GM12878 (cell line): ENCODE data around the gene POU2AF1. TPM values are rescaled to one million over a fixed set of nuclear protein-coding genes. Genes with fewer than 3 reads are reported as not detected.

ENCODE experiments used
- ATAC-seq: fragments of 200-7000 bp; cut with Tn5 transposase; 3 replicates; pipeline ENCODE4 v1.9.1; 2020; ENCODE audit warnings: mild to moderate bottlenecking, moderate library complexity
- BruUV-seq: library from RNA; stranded (reverse); fragments of 400-500 nt; replicated peaks from 2 replicates; lab custom pipeline; 2021; lab: Mats Ljungman, UMichigan
- CTCF ChIA-PET: fragments of 300-600 bp; sonication (Branson Sonifier 250); formaldehyde crosslinking; extraction: SDS; loops from one replicate; lab custom pipeline; 2021; ENCODE audit warnings: inconsistent platforms; lab: Yijun Ruan, JAX
- POLR2A ChIA-PET: fragments of 350-600 bp; formaldehyde crosslinking; extraction: SDS; loops from one replicate; lab custom pipeline; 2021; ENCODE audit warnings: inconsistent platforms; lab: Charles Lee
- RAD21 ChIA-PET: fragments of 300-600 bp; sonication (Branson Sonifier 250); formaldehyde crosslinking; loops from one replicate; lab custom pipeline; 2023; ENCODE audit warnings: antibody characterized with exemption; ENCODE audit not compliant: unreplicated experiment; lab: Charles Lee
- SMC1A ChIA-PET: fragments of 300-600 bp; sonication (Branson Sonifier 250); formaldehyde crosslinking; loops from one replicate; lab custom pipeline; 2023; ENCODE audit not compliant: unreplicated experiment, uncharacterized antibody; lab: Charles Lee
- DNase-seq: peaks from one replicate; pipeline ENCODE4 v3.0.0-alpha.2; 2011; ENCODE audit warnings: low read depth, low spot score
- FAIRE-seq: peaks from 3 replicates; lab custom pipeline; 2011; peaks lifted over from hg19 to GRCh38; lab: Jason Lieb, UNC
- H2AFZ ChIP-seq: 2 replicates; pipeline ENCODE4 v1.6.0; 2011; ENCODE audit warnings: low read depth, low read length, control low read depth; ENCODE audit not compliant: control insufficient read depth
- H3K27ac ChIP-seq: 2 replicates; pipeline ENCODE4 v1.5.1; 2011; ENCODE audit warnings: control low read depth; ENCODE audit not compliant: control insufficient read depth, insufficient read depth
- H3K27me3 ChIP-seq, 2 experiments: replicated peaks in 1 of 2; 2 replicates each; pipeline versions ENCODE4 v1.6.0 to v1.6.1; 2011; ENCODE audit warnings: low read length in 1 of 2; ENCODE audit not compliant: control insufficient read depth in 2 of 2, insufficient read depth in 2 of 2
- H3K36me3 ChIP-seq, 2 experiments: 2 replicates each; pipeline ENCODE4 v1.5.1; 2011; ENCODE audit warnings: low read length in 1 of 2; ENCODE audit not compliant: control insufficient read depth in 2 of 2, insufficient read depth in 2 of 2
- H3K4me1 ChIP-seq: 2 replicates; pipeline ENCODE4 v1.6.1; 2011; ENCODE audit warnings: mild to moderate bottlenecking, low read length, moderate library complexity, mixed read lengths; ENCODE audit not compliant: control insufficient read depth, insufficient read depth
- H3K4me2 ChIP-seq: 2 replicates; pipeline ENCODE4 v1.6.0; 2011; ENCODE audit warnings: control low read depth; ENCODE audit not compliant: control insufficient read depth, insufficient read depth
- H3K4me3 ChIP-seq: fragments of 200-600 bp; sonication (generic); 2 replicates; pipeline ENCODE4 v1.5.1; 2016
- H3K79me2 ChIP-seq: 2 replicates; pipeline ENCODE4 v1.6.0; 2011; ENCODE audit warnings: low read length; ENCODE audit not compliant: control insufficient read depth, insufficient read depth
- H3K9ac ChIP-seq: 2 replicates; pipeline ENCODE4 v1.8.0; 2011; ENCODE audit warnings: low read length, control low read depth, mixed read lengths; ENCODE audit not compliant: control insufficient read depth, insufficient read depth
- H3K9me3 ChIP-seq: replicated peaks from 3 replicates; pipeline ENCODE4 v1.5.1; 2011; ENCODE audit warnings: mild to moderate bottlenecking, low read length; ENCODE audit not compliant: control insufficient read depth, insufficient read depth
- H4K20me1 ChIP-seq: 2 replicates; pipeline ENCODE4 v1.6.0; 2011; ENCODE audit not compliant: control insufficient read depth, insufficient read depth
- CREB1 ChIP-seq: IDR thresholded peaks from 2 replicates; pipeline ENCODE4 v1.6.1; 2012; ENCODE audit warnings: low read depth, mild to moderate bottlenecking, inconsistent platforms
- DPF2 ChIP-seq: fragments of 450-650 bp; IDR thresholded peaks from 2 replicates; pipeline ENCODE4 v1.6.1; 2017; ENCODE audit warnings: mild to moderate bottlenecking
- EED ChIP-seq: sonication (generic); IDR thresholded peaks from 2 replicates; pipeline ENCODE4 v1.6.1; 2016; ENCODE audit warnings: antibody characterized with exemption, low read depth
- ETV6 ChIP-seq, 2 experiments: fragments of 450-650 bp in 1 of 2; IDR thresholded peaks in 1 of 2; conservative IDR thresholded peaks in 1 of 2; 2 replicates each; pipeline ENCODE4 v1.6.1; 2014; ENCODE audit warnings: antibody characterized with exemption in 1 of 2, borderline replicate concordance in 1 of 2, low read depth in 1 of 2, mild to moderate bottlenecking in 1 of 2, moderate library complexity in 1 of 2
- GATAD2B ChIP-seq: fragments of 450-650 bp; conservative IDR thresholded peaks from 2 replicates; pipeline ENCODE4 v1.6.1; 2017; ENCODE audit warnings: low read depth, mild to moderate bottlenecking, moderate library complexity
- IKZF2 ChIP-seq, 2 experiments: fragments of 450-650 bp; IDR thresholded peaks; 2 replicates each; pipeline ENCODE4 v1.6.1; 2017; ENCODE audit warnings: mild to moderate bottlenecking in 2 of 2, moderate library complexity in 2 of 2
- PAX8 ChIP-seq: fragments of 450-650 bp; IDR thresholded peaks from 2 replicates; pipeline ENCODE4 v1.6.1; 2017; ENCODE audit warnings: mild to moderate bottlenecking, moderate library complexity
- POU2F2 ChIP-seq: IDR thresholded peaks from 3 replicates; pipeline ENCODE4 v1.6.1; 2011; ENCODE audit warnings: low read depth, mild to moderate bottlenecking, low read length, borderline replicate concordance
- RAD21 ChIP-seq: IDR thresholded peaks from 2 replicates; pipeline ENCODE4 v1.6.1; 2011; ENCODE audit warnings: mild to moderate bottlenecking, low read depth, low read length, moderate library complexity; ENCODE audit not compliant: insufficient read depth
- SIN3A ChIP-seq: IDR thresholded peaks from 2 replicates; pipeline ENCODE4 v1.6.1; 2012; ENCODE audit warnings: low read depth, low read length, improper control_type of control experiment
- TAF1 ChIP-seq: IDR thresholded peaks from 2 replicates; pipeline ENCODE4 v1.6.1; 2011; ENCODE audit warnings: mild to moderate bottlenecking, low read depth, low read length, borderline replicate concordance
- TCF12 ChIP-seq: IDR thresholded peaks from 2 replicates; pipeline ENCODE4 v1.6.1; 2011; ENCODE audit warnings: low read depth, mild to moderate bottlenecking, low read length
- WRNIP1 ChIP-seq: IDR thresholded peaks from 2 replicates; pipeline ENCODE4 v1.6.1; 2011; ENCODE audit warnings: low read depth, low read length, improper control_type of control experiment, borderline replicate concordance
- ZNF384 ChIP-seq: IDR thresholded peaks from 2 replicates; pipeline ENCODE4 v1.6.1; 2012; ENCODE audit warnings: low read depth, mild to moderate bottlenecking, low read length, improper control_type of control experiment, borderline replicate concordance
- WGBS: methylation state at CpG from one replicate; pipeline ENCODE4 v1.1.6; 2016; ENCODE audit warnings: low lambda C conversion rate; ENCODE audit not compliant: insufficient replicate concordance, insufficient coverage; ENCODE audit errors: missing lambda C conversion rate; 5-methylcytosine and 5-hydroxymethylcytosine counted together
- in situ Hi-C: fragments of 300-500 bp; cut with MboI; formaldehyde crosslinking; loops from 9 replicates; pipeline ENCODE4 v1.14.3; 2018; ENCODE audit warnings: mixed read lengths
- intact Hi-C: fragments of 100-400 bp; cut with micrococcal nuclease; formaldehyde crosslinking; loops from one replicate; pipeline ENCODE4 v1.14.2; 2022; ENCODE audit not compliant: unreplicated experiment
- polyA plus RNA-seq, 11 experiments: library from polyadenylated mRNA; depleted of rRNA in 4 of 11; unstranded in 6 of 11; stranded (reverse) in 5 of 11; fragments of >200 nt; fragmentation: Nextera tagmentation in 4 of 11; fragmentation: Illumina TruSeq in 1 of 11; extraction: Ambion mirVana in 4 of 11; extraction: Trizol in 1 of 11; gene quantifications; 1 replicate in 1 of 11; 2 replicates in 10 of 11; pipeline versions ENCODE4 v1.2.1 to v1.2.3, GENCODE V29; 2011 to 2016; ENCODE audit warnings: inconsistent platforms in 2 of 11, missing spikeins in 2 of 11, low read depth in 1 of 11
- total RNA-seq, 4 experiments: library from RNA; depleted of rRNA in 3 of 4; stranded (reverse); fragments of >200 nt in 3 of 4; fragmentation: Illumina TruSeq in 1 of 4; extraction: Trizol in 1 of 4; gene quantifications; 2 replicates each; pipeline versions ENCODE4 v1.2.1 to v1.2.3, GENCODE V29; 2013 to 2021
- TF ChIP-seq, protein P1 (sequence below): fragments of 450-650 bp; formaldehyde crosslinking; IDR thresholded peaks from 2 replicates; pipeline ENCODE4 v1.5.0; 2022; ENCODE audit warnings: mild to moderate bottlenecking, missing genetic modification characterization
- TF ChIP-seq, protein P2 (sequence below): IDR thresholded peaks from 2 replicates; pipeline ENCODE4 v1.6.1; 2012; ENCODE audit warnings: low read length, inconsistent platforms

Gene POU2AF1
- total and polyA plus RNA-seq, 10 of the 15 experiments (the other 5 are each of a cell fraction or from before 2014, with no cell fraction given): 13.1 to 169 (median 75.5) TPM

DNA sequence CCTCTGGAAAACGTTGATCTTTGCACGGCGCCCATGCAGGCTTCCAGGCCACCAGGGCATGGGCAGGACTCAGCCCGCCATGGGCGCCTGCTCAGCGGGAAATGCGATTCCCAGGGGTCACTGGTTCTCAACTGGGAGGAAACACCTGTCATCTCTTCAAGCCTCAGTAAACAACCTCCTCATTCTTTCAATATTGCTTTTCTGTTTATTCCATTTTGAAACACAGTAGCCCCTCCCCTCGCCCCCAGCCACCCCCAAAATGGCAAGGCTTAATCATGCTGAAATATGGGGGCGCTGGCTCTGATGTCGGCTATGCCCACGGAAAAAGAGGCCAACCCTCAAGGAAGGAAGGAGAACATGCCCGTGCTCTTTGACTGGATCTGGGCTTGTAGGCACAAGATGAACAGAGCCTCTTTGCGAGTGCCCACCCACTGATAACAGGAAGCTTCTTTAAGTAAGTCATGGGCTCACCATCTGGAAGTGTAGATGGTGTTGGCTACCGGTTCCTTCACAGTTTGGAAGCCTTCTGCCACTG lies 594 bp upstream of the POU2AF1 start (continued):
- 0 out of 2 replicates have a peak, but pooled peaks have one; percentile 5 for TF ChIP-seq TAF1
- TF ChIP-seq EED: peak; percentile 16
- peak in 1 of 2 experiments; percentile 4; a peak in 1 of 4 replicates for TF ChIP-seq ETV6 (conservative IDR thresholded peaks at IDR 0.05 in 1 of 2, IDR thresholded peaks at IDR 0.05 in 1 of 2; ENCODE audit: borderline replicate concordance in 1 of 2, low read depth in 1 of 2)
- TF ChIP-seq GATAD2B: 0 out of 2 replicates have a peak, but pooled peaks have one; percentile 3
- TF ChIP-seq IKZF2 (IDR thresholded peaks at IDR 0.05): peak in 1 of 2 experiments; percentile 75; a peak in 2 of 4 replicates
- TF ChIP-seq DPF2: 0 out of 2 replicates have a peak, but pooled peaks have one; percentile 33

DNA sequence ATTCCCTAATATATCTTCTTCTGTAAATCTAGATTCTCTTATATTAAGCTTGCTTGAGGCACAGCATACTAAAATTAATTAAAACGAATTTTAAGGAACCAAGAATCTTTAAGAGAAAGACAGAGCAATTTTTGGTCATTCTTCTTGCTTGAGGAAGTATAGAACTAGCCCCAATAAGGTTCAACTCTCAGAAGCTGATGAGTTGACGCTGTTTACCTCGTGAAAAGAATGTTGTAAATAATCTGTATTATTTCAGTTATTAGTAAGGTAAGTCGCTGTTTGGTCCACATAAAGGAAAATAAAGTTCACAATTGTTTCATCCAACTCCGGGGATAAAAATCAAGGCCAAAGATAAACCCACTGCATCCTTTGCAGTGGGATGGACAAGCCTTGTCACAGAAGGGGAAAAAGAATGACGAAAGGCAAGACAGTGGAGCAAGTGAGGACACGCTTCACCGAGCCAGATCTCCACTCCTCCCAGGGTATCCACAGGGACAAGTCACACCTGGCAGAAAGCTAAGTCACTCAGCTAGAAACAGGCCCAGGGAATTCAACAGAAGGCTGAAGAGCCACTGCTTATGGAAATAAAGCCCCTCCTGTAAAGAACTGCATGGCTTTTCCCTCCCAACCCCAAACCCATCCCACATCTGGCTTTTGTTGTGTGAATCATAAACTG lies 752 bp downstream of the POU2AF1 start:
- Histone ChIP-seq H3K79me2 (peaks cover 68% of the 10 kb centered on the region), H3K27me3 (no peaks in the 10 kb centered on the region), H3K27ac (peak overlapping the region; percentile 97), H3K9me3 (no peaks in the 10 kb centered on the region), H3K9ac (peak overlapping the region; percentile 92), H2AFZ (no peak overlapping the region), H3K4me2 (peak overlapping the region; percentile 98), H3K4me3 (peak overlapping the region; percentile 69), H4K20me1 (no peaks in the 10 kb centered on the region), H3K36me3 (no peaks in the 10 kb centered on the region), H3K4me1 (peaks cover 16% of the 10 kb centered on the region)
- in situ Hi-C loops (loop anchor here (10.0 kb wide), 1 partner anchor 1424 kb away; no protein-coding TSS in a partner anchor), intact Hi-C loops (no loop called here)
- WGBS: 2% methylated on average over 8 of the region's 8 CpGs
- DNase-seq (no peak), FAIRE-seq (no peak), ATAC-seq (no peak; the same call in 1 of the 3 replicates)
- RAD21 ChIA-PET: interaction anchor here (1.1 to 22.2 kb wide), 8 partner anchors 9 to 148 kb away, joined by 3 to 657 read pairs (median 4); no protein-coding TSS in a partner anchor
- POLR2A ChIA-PET: interaction anchor here (1.0 to 19.8 kb wide), 6 partner anchors 12 to 581 kb away, joined by 3 to 415 read pairs (median 4); no protein-coding TSS in a partner anchor
- SMC1A ChIA-PET: interaction anchor here (0.7 to 32.6 kb wide), 12 partner anchors 10 to 500 kb away, joined by 3 to 972 read pairs (median 6); no protein-coding TSS in a partner anchor
- CTCF ChIA-PET: interaction anchor here (1.2 to 9.1 kb wide), 6 partner anchors 12 to 51 kb away, joined by 3 to 181 read pairs (median 7); no protein-coding TSS in a partner anchor
- no TSS peak for BruUV-seq
- TF ChIP-seq, protein P1, sequence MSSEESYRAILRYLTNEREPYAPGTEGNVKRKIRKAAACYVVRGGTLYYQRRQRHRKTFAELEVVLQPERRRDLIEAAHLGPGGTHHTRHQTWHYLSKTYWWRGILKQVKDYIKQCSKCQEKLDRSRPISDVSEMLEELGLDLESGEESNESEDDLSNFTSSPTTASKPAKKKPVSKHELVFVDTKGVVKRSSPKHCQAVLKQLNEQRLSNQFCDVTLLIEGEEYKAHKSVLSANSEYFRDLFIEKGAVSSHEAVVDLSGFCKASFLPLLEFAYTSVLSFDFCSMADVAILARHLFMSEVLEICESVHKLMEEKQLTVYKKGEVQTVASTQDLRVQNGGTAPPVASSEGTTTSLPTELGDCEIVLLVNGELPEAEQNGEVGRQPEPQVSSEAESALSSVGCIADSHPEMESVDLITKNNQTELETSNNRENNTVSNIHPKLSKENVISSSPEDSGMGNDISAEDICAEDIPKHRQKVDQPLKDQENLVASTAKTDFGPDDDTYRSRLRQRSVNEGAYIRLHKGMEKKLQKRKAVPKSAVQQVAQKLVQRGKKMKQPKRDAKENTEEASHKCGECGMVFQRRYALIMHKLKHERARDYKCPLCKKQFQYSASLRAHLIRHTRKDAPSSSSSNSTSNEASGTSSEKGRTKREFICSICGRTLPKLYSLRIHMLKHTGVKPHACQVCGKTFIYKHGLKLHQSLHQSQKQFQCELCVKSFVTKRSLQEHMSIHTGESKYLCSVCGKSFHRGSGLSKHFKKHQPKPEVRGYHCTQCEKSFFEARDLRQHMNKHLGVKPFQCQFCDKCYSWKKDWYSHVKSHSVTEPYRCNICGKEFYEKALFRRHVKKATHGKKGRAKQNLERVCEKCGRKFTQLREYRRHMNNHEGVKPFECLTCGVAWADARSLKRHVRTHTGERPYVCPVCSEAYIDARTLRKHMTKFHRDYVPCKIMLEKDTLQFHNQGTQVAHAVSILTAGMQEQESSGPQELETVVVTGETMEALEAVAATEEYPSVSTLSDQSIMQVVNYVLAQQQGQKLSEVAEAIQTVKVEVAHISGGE: peak; percentile 23; the same call in 1 of the 2 replicates
- TF ChIP-seq WRNIP1: 0 out of 2 replicates have a peak, but pooled peaks have one; percentile 80
- peak; percentile 7; the same call in 1 of the 2 replicates for TF ChIP-seq SIN3A
- peak; percentile 3 to 7; a peak in 3 of 4 replicates for TF ChIP-seq IKZF2 (IDR thresholded peaks at IDR 0.05)
- TF ChIP-seq ZNF384: no peak
- no peak; the same call in 1 of the 2 replicates for TF ChIP-seq CREB1
- TF ChIP-seq POU2F2: peak; percentile 27; the same call in 1 of the 3 replicates
- TF ChIP-seq, protein P2, sequence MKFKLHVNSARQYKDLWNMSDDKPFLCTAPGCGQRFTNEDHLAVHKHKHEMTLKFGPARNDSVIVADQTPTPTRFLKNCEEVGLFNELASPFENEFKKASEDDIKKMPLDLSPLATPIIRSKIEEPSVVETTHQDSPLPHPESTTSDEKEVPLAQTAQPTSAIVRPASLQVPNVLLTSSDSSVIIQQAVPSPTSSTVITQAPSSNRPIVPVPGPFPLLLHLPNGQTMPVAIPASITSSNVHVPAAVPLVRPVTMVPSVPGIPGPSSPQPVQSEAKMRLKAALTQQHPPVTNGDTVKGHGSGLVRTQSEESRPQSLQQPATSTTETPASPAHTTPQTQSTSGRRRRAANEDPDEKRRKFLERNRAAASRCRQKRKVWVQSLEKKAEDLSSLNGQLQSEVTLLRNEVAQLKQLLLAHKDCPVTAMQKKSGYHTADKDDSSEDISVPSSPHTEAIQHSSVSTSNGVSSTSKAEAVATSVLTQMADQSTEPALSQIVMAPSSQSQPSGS: 0 out of 2 replicates have a peak, but pooled peaks have one; percentile 11
- peak; percentile 21; the same call in 1 of the 2 replicates for TF ChIP-seq PAX8
- TF ChIP-seq TCF12: 0 out of 2 replicates have a peak, but pooled peaks have one; percentile 24
- no peak for TF ChIP-seq RAD21
